COLO829 (cell line): ENCODE results near the gene HES1.
A peak's percentile ranks its signal among the peaks of the same experiment; 100 is the strongest.
"Not testable (repeated sequence)": the region's sequence is repeated elsewhere in the genome, so short reads cannot be mapped to it uniquely, and the experiment has no call there.

Source experiments
- DNase-seq: peaks from one replicate; pipeline ENCODE4 v3.0.0; 2012; ENCODE audit warnings: low spot score

The HES1 gene

DNA sequence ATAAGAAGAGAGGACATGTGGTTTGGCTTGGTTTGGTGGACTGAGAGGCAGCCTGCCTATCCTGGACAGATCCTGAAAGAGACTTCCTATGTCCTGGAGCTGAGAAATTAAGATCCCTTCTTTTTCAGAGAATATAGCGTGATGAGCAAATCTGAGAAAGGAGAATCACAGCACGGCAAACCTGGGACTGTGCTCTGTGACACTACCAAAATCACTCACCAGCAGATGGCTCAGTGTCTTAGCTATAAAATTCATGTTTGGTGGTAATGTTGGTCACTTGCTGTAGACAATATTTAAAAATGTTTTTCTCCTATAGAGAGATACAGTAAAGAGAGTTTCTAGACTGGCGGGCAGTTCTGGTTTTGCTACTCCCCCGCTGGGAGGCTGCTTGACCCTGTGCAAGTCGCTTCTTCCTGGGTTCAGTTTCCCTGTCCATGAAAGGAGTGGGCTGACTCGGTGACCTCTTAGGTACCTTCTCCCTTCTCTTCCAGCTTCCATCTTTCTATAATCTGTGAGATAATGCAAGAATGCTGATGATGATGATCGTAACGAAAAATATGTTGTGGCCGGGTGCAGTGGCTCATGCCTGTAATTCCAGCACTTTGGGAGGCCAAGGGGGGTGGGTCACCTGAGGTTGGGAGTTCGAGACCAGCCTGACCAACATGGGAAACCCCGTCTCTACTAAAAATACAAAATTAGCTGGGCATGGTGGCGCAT lies 7.6 kb upstream of the HES1 start:
- DNase-seq, result no peak

DNA sequence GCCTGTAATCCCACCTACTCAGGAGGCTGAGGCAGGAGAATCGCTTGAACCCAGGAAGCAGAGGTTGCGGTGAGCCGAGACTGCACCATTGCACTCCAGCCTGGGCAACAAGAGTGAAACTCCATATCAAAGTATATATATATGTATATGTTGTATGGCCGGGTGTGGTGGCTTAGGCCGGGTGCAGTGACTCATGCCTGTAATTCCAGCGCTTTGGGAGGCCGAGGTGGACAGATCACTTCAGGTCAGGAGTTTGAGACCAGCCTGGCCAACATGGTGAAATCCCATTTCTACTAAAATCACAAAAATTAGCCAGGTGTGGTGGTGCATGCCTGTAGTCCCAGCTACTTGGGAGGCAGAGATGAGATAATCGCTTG lies 7.0 kb upstream of the HES1 start:
- not testable (repeated sequence) for DNase-seq

DNA sequence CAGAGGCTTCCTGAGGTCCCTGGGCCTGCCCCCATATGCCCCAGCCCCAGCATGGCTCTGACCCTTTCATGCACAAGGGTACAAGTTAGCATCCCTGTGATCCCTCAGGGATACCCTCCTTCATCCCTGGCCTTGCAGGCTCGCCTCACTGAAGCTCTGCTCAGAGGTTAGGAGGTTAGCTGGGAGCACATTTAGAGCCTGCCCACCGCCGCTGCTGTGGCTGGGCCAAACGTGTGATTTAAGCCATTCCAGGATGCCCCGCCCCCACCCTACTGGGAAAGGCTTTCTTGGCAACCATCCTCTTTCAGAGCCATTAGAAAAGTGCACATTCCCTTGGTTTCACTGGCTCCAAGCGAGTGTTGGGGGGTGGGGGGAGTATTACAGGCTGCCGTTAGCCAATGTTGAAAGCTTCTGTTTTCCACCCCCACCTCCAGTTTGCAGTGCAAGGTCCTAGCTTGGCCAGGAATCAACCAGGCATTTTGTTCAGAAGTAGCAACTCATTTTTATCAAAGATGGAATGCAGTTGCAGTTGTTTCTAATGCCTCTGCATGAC lies 6.3 kb upstream of the HES1 start:
- no peak for DNase-seq

DNA sequence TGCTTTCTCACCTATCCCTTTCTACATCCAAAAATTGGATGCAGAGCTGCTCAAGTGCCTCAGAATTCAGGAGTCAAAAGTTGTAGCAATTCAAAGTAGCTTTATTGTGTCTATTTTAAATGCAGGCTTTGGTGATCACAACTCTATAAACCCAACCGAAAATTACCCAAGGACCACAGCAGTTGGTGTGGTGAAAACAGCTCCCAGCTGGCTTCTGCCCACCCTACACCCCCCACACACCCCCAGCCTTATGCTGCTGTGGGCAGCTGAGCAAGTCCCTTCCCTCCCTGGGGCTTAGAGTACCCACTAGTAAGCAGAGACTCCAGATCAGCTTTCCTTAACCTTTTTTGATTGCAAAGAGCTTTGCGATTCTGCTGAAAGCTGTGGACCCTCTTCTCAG lies 5.8 kb upstream of the HES1 start:
- DNase-seq, result no peak

DNA sequence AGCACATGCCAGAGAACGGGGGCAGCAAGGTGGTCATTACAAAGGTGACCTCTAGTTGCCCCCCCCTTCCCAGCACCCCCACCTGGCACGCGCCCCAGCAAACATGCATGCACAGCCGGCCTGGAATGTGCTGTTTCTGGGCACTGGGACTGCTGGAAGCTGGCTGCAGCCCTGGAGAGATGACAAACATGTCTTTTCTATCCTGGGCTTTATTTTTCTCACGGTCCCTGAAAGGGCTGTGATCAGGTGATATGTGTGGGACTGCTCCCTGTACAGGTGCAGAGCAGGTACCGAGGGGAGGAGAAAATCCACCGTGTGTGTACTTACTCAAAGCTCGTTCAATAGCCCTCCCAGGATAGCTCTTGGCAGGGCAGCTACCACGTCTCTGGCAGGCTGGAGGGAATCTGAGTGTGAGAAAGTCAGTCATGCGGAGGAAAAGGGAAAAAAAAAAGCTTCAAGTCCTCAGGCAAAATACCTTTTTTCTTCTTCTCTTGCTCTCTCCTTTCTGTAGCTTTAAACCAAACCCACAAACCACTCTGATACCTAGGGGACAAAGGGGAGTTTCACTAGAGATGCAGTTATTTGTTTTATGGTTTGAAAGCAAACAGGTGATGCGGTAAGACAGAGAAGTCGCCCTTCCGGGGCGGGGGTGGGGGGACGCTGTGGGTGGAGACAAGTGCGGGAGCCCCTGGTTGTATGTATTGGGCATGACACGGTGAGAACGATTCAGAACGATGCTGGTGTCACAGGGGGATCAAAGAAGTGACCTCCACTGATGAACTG lies 5.0 kb upstream of the HES1 start:
- DNase-seq, result no peak

DNA sequence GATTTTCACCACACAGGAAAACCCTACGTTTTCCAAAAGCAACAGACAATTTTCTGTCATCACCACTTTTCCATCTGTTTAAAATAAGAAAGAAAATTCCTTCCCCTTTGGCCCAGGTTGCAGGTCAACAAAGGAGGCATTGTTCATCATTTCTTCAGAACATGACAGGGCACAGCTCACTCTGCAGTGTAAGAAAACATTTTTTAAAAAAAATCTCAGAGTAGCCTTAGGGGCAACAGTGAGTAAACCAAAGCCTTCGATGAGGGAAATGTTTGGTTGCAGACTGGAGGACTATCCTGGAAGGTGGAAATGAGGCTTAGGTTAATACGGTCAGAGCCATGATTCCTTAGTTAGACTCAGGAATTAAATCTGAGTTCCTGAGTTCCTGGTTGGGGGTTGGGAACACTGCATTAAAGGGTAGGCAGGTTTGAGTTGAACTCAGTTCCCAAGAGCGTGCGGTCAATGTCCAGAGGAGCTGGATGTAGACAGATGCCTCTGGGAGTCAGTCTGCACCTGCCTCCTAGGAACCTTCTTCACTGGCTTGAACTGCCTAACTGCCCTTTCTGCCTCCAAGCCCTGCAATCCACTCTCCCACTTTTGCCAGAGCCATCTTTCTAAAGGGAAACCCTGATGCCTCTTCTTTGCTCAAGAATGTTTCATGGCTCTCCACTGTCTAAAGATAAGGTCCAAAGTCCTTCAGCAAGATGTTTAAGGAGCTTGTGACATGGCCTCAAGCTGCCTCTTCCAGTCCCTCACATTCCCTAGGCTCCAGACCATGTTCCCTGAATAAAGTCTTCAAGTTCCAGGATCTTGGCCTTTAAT lies 3.3 kb upstream of the HES1 start:
- peak; percentile 49 for DNase-seq

DNA sequence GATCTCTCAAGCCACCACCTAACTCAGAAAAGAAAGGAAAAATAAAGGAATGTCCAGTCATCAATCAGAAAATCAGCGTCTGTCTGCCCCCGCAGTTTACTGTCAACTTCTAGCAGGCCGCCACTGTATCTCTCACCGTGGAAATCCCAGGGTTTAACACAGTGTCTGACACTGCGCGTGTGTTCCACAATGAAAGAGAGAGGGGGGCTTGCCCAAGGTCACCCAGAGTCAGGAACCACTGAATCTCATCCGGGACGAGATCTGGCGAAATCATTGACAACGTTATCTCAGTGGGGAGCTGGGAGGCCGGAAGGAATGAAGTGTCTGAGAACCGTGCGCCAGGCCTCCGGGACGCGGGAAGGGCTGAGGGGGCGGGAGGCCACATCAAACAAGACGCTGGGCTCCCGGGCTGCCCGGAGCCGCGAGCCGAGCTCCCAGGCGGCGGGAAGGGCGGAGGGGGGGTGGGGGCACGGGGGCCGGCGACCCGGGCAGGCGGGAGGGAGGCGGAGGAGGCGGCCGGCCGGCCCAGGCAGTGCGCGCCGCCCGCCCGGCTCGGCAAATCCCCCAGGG lies 2.2 kb upstream of the HES1 start:
- no peak for DNase-seq

DNA sequence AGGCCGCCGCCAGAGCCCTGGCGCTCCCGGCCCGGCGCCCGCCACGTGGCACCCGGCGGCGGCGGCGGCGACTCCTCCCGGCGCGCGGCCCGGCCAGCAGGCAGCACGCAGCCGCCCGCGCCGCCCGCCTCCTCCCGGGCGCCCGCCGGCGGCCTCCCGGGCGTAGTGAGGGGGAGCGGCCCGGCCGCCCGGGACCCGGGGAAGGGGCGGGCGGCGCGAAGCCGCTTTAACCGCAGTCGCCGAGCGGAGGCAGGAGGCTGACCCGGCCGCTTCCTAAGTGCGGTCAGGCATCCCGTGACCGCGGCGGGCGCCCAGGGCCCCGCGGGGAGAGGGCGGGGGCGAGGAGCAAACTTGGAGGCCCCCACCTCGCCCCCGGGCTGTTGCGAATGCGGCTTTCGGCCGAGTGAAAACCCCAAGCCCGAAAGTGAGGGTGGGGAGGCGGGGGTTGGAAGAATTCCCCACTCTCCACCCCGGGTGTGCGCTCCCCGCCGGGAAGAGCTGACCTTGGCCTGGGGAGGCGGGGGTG lies 1.7 kb upstream of the HES1 start:
- DNase-seq, result peak; percentile 45

DNA sequence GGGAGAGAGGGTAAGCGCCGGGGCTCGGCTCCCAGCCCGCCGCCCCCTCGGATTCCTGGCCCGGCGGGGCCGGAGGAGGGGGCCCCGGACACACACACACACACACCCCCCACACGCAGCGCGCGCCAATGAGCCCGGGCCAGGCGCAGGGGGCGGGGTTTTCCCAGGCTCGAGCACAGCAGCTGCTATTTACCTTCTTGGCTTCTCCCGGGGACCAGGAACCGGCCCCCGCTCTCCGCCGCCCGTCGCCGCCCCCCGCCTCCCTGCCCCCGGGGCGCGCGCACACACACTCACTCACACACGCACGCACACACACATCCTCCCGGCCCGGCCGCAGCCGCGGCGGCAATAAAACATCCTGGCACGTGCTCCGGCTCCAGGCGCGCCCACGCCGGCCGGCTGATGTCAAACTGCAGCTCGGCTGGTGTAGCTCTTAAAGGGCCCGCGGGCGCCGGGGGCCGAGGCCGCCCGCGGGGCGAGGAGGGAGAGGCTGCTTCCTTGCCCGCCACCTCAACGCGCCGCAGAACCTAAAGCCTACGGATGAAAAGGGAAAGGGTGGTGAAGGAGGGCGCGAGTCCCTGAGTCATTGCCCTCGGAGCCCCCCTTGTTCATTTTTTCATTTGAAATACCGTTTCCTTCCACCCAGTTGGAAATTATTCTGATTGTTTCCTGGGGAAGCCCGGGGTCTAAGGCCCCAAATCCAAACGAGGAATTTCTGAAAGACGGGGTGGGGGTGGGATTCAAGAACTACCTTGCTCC lies 1.0 kb upstream of the HES1 start:
- DNase-seq, result peak; percentile 95

DNA sequence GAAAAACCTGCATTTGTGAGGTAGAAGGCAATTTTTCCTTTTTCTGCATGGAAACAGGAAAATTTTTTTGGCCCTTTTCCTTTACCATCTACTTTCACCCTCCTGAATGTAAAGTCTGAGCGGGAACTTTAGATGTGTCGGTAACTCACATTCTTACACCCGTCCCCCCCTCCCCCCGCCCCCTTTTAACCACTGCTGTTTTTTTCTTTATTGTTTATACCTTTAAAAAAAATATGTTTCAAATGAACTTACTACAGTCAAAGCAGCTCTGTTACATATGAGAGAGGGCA lies 487 bp upstream of the HES1 start:
- no peak for DNase-seq

DNA sequence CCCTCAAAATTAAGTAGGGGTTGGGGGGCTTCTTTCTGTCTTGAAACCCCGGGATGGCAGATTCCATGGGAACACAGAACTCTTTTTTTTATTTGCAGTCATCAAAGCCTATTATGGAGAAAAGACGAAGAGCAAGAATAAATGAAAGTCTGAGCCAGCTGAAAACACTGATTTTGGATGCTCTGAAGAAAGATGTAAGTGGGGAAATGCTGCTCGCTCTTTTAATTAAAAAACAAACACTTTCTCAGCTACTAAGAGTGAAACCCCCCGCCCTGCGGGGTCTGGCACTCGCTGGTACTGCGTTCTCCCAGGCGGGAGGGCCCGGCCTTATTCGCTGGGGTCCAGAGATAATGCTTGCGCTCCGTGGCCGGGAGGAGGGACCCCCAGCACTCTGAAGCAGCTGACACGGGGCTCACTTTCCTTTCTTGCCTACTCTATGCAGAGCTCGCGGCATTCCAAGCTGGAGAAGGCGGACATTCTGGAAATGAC lies 615 bp downstream of the HES1 start:
- DNase-seq, result no peak

DNA sequence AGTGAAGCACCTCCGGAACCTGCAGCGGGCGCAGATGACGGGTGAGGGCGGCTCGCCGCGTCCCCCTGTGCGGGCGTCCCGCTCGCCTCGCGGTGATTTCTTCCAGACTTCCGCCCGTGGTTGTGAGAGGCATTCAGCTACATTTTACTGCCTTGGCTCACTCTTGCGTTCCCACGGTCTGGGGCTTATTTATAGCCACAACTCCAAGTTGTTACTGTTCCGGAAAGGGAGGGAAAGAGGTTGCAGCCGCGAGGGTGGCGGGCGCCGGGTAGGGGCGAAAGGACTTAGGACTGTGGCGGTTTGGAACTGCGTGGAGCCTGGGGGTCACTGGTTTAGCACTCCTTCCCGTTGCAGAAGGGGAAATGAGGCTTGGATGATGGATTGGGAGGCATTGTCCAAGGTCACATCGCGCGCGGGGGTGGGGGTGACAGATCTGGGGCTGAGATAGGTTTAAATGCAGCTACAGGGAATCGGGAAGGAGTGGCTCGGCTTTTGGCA lies 1.1 kb downstream of the HES1 start:
- no peak for DNase-seq

DNA sequence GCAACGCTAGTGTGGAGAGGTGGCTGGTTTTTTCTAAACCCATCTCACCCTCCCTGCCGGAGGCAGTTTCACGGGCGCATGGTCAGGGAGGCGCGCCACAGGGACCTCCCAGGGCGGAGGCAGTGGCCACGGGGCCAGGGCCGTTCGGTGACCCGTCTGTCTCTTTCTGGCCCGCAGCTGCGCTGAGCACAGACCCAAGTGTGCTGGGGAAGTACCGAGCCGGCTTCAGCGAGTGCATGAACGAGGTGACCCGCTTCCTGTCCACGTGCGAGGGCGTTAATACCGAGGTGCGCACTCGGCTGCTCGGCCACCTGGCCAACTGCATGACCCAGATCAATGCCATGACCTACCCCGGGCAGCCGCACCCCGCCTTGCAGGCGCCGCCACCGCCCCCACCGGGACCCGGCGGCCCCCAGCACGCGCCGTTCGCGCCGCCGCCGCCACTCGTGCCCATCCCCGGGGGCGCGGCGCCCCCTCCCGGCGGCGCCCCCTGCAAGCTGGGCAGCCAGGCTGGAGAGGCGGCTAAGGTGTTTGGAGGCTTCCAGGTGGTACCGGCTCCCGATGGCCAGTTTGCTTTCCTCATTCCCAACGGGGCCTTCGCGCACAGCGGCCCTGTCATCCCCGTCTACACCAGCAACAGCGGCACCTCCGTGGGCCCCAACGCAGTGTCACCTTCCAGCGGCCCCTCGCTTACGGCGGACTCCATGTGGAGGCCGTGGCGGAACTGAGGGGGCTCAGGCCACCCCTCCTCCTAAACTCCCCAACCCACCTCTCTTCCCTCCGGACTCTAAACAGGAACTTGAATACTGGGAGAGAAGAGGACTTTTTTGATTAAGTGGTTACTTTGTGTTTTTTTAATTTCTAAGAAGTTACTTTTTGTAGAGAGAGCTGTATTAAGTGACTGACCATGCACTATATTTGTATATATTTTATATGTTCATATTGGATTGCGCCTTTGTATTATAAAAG lies 1.8 kb downstream of the HES1 start:
- no peak for DNase-seq

DNA sequence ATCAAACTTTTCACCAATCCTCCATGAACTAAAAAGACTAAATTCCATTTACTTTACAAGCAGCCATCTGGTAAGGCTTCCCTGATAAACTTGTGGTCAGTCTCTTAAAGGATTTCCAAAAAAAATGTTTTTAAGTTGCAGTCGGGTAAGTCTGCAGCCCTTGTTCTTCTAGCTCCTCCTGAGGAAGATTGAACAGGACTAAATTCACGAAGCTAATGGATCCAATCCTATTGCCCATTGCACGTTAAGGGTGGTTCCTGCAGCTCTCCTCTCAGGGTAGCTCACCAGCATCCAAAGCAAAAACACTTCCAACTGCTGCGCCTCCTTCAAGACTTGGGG lies 2.8 kb downstream of the HES1 start:
- DNase-seq, result no peak

DNA sequence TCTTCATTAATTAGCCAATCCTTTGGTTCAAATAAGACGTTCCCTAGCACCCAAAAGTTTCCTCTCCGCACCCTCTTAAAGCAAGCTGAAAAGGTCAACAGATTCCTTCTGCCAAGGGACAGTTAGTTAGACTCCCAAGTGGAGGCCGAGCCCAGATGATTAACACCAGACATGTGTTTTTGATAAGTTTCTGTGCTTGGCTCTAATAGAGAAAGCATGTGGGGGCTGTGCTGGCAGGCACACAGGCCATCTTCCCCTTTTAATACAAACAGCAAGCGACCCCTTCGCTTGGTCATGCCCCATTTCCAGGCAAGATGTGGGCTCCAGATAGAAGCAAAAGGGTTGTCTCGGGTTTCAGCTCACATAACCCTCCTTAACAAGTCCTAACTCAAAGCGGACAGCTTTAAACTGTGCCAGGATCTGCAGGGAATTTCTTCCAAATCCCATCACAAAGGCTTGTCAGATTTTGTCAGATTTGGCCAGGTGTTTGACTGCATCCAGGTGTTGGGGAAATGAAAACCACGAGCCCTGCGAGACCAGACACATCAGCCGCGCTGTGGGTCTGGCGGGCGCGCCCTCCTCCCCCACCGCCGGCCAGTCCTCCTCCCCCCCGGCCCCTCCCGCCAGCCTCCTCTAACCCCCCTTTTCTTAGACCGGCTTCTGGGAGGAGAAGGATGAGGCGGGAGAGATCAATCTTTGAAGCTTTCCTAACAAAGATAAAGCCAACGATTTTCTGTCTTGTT lies 3.3 kb downstream of the HES1 start:
- peak; percentile 36 for DNase-seq

DNA sequence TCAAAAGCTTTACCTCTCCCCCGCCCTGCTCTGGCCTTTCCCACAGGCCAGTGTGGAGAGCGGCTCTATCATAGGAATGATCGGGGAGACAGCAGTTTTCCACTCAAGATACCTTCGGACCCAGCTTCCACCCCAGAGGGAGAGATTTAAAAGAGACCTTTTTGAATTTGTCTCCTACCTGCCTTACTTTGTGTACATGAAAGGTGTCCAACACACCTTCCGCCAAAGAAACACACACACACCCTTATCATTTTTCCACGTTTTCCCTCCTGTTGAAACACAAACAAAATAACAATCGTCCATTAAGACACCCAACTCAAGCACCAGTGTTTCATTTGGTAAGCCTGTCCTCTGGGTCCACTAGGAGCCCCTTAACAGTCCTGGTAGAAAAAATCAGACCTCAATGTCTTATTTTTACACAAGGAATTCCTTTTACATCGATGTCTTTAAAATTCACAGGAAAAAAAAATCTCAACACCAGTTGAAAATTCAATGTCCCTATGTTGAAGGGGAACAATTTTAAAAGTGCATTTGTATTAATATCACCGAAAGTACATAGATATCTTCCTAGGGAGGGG lies 4.0 kb downstream of the HES1 start:
- DNase-seq, result no peak

DNA sequence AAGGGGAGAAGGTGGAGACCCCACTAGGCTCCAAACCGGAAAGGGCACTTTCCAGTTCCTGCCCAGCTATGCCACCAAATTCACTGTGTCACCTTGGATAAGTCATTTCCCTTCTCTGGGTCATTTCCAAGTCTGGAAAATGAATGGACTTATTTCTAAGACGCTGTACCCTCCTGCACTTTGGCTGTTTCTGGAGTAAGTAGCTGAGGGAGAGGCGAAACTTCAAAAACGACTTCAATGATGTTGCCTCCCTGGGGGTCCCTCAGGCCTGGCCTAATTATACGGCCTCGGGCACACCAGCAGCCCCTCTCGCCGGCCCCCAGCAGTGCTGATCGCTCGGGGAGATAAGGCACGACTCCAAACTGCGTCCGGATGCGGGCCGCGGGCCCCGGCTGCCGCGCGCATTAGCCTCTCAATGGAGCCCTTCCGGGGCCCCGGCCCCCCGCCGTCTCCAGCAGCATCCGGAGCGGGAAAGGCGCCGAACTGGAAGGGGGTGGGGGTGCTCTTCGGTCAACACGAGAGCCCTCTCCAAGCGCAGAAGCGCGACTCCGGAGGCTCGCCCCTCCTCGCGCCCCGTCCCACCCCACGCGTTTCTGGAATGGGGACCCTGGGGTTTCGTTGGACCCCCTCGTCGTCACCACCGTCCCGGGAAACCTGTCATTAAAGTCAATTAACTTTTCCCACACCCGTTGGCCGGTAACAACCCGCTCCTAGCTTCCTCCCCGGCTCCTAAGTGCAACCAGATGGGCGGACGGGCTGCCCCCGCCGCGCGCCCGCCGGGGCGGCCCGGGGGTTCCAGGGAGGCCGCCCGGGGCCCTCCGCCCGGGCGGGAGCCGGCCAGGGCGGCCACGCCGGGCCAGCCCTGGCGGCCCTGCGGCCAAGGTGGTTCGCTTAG lies 4.8 kb downstream of the HES1 start:
- DNase-seq, result no peak
